Natural killer cell treated with Interleukin-12 subunit alpha and Interleukin-12 subunit beta and Interleukin-15 and Interleukin-18, amount 100 ng/mL, for 72 hours (primary cell): ENCODE measurements around the gene KDM1A. TPM values are rescaled to one million over a fixed set of nuclear protein-coding genes. Genes with fewer than 3 reads are reported as not detected.

Source experiments
- ATAC-seq, 2 donors: fragments of 150-1000 bp; cut with Tn5 transposase in 1 of 2; sonication (Bioruptor Pico), chemical (Tn5 transposase) in 1 of 2; 2 replicates each; pipeline ENCODE4 v1.10.0; 2021
- DNase-seq: peaks from one replicate; pipeline ENCODE4 v3.0.0; 2022; ENCODE audit warnings: low spot score
- H3K27ac Mint-ChIP-seq, 2 donors: 1 replicate in 1 of 2; 2 replicates in 1 of 2; pipeline ENCODE4 v1.8.0; 2022; ENCODE audit warnings: mixed read lengths in 2 of 2, mild to moderate bottlenecking in 1 of 2, moderate library complexity in 1 of 2
- H3K27me3 Mint-ChIP-seq, 2 donors: 1 replicate in 1 of 2; 2 replicates in 1 of 2; pipeline ENCODE4 v1.8.0; 2022; ENCODE audit warnings: mixed read lengths in 2 of 2
- H3K36me3 Mint-ChIP-seq: one replicate; pipeline ENCODE4 v1.8.0; 2022; ENCODE audit warnings: mixed read lengths
- H3K4me1 Mint-ChIP-seq, 2 donors: 1 replicate in 1 of 2; 2 replicates in 1 of 2; pipeline ENCODE4 v1.8.0; 2022; ENCODE audit warnings: low read depth in 2 of 2, mixed read lengths in 2 of 2, mild to moderate bottlenecking in 1 of 2
- H3K4me3 Mint-ChIP-seq: one replicate; pipeline ENCODE4 v1.8.0; 2022; ENCODE audit warnings: mixed read lengths
- H3K9me3 Mint-ChIP-seq: 2 replicates; pipeline ENCODE4 v1.8.0; 2022; ENCODE audit warnings: mixed read lengths
- total RNA-seq, 2 donors: library from RNA; stranded (reverse); gene quantifications; one replicate each; pipeline ENCODE4 v1.2.3, GENCODE V29; 2022

The KDM1A gene
- total RNA-seq, 2 donors from 2014 or later: 48.9 to 69.1 TPM

- peak overlapping the region; percentile 11 for H3K4me3 Mint-ChIP-seq
- no peaks in the 10 kb centered on the region for H3K9me3 Mint-ChIP-seq
- ATAC-seq (no peak), DNase-seq (no peak)
- peak overlapping the region; percentile 0 to 10 for H3K27ac Mint-ChIP-seq
- H3K27me3 Mint-ChIP-seq: no peaks in the 10 kb centered on the region
- peaks cover 18% of the 10 kb centered on the region for H3K36me3 Mint-ChIP-seq
- peaks cover 61 to 80% of the 10 kb centered on the region in 2 donors for H3K4me1 Mint-ChIP-seq
Observed at GRCh38 chr1:23116216-23116836, 97.1 kb downstream of the KDM1A start.

GRCh38 chr1:23116921-23117699, 97.8 kb downstream of the KDM1A start:
- H3K36me3 Mint-ChIP-seq: peaks cover 15% of the 10 kb centered on the region
- no peak for ATAC-seq
- H3K4me3 Mint-ChIP-seq: peak overlapping the region; percentile 38
- peak overlapping the region; percentile 0 to 10 for H3K27ac Mint-ChIP-seq
- H3K27me3 Mint-ChIP-seq: no peaks in the 10 kb centered on the region
- no peaks in the 10 kb centered on the region for H3K9me3 Mint-ChIP-seq
- H3K4me1 Mint-ChIP-seq: peaks cover 56 to 72% of the 10 kb centered on the region in 2 donors
- no peak for DNase-seq

GRCh38 chr1:23118407-23118806, 99.1 kb downstream of the KDM1A start:
- ATAC-seq (no peak), DNase-seq (no peak)
- Mint-ChIP-seq H3K27ac (peak overlapping the region; percentile 86 to 96), H3K9me3 (no peaks in the 10 kb centered on the region), H3K27me3 (no peaks in the 10 kb centered on the region), H3K4me1 (peaks cover 54 to 68% of the 10 kb centered on the region in 2 donors), H3K36me3 (peaks cover 7% of the 10 kb centered on the region), H3K4me3 (peak overlapping the region; percentile 75)

- Mint-ChIP-seq H3K4me1 (peaks cover 55 to 67% of the 10 kb centered on the region in 2 donors), H3K4me3 (peak overlapping the region; percentile 75), H3K9me3 (no peaks in the 10 kb centered on the region), H3K27ac (peak overlapping the region; percentile 86 to 96), H3K27me3 (no peaks in the 10 kb centered on the region), H3K36me3 (peaks cover 7% of the 10 kb centered on the region)
- ATAC-seq (peak; percentile 84 to 91), DNase-seq (peak; percentile 70)
Observed at GRCh38 chr1:23118957-23119792, 99.9 kb downstream of the KDM1A start.

GRCh38 chr1:23120383-23120782, 101.1 kb downstream of the KDM1A start:
- peaks cover 52 to 62% of the 10 kb centered on the region in 2 donors for H3K4me1 Mint-ChIP-seq
- ATAC-seq: no peak

GRCh38 chr1:23122023-23122748, 102.9 kb downstream of the KDM1A start:
- H3K4me3 Mint-ChIP-seq: no peak overlapping the region
- no peak overlapping the region for H3K27ac Mint-ChIP-seq
- peaks cover 52 to 59% of the 10 kb centered on the region in 2 donors for H3K4me1 Mint-ChIP-seq
- ATAC-seq (no peak), DNase-seq (no peak)
- H3K36me3 Mint-ChIP-seq: peaks cover 7% of the 10 kb centered on the region
- no peaks in the 10 kb centered on the region for H3K27me3 Mint-ChIP-seq
- no peaks in the 10 kb centered on the region for H3K9me3 Mint-ChIP-seq

More at GRCh38 chr1:23120383-23120782, 101.1 kb downstream of the KDM1A start:
- no peak for DNase-seq
- no peaks in the 10 kb centered on the region for H3K27me3 Mint-ChIP-seq
- H3K36me3 Mint-ChIP-seq: peaks cover 7% of the 10 kb centered on the region
- H3K9me3 Mint-ChIP-seq: no peaks in the 10 kb centered on the region
- H3K4me3 Mint-ChIP-seq: no peak overlapping the region
- peak overlapping the region; percentile 86 to 96 for H3K27ac Mint-ChIP-seq

GRCh38 chr1:23122796-23123195, 103.5 kb downstream of the KDM1A start:
- Mint-ChIP-seq H3K27me3 (no peaks in the 10 kb centered on the region), H3K27ac (no peak overlapping the region), H3K4me3 (no peak overlapping the region), H3K36me3 (peaks cover 7% of the 10 kb centered on the region), H3K4me1 (peaks cover 52 to 58% of the 10 kb centered on the region in 2 donors), H3K9me3 (no peaks in the 10 kb centered on the region)
- ATAC-seq (no peak), DNase-seq (no peak)

GRCh38 chr1:23123528-23123927, 104.3 kb downstream of the KDM1A start:
- no peak for ATAC-seq
- no peaks in the 10 kb centered on the region for H3K9me3 Mint-ChIP-seq
- no peaks in the 10 kb centered on the region for H3K27me3 Mint-ChIP-seq
- H3K4me3 Mint-ChIP-seq: no peak overlapping the region
- DNase-seq: no peak
- H3K4me1 Mint-ChIP-seq: peaks cover 50 to 56% of the 10 kb centered on the region in 2 donors
- H3K36me3 Mint-ChIP-seq: peaks cover 7% of the 10 kb centered on the region
- H3K27ac Mint-ChIP-seq: peak overlapping the region in 1 of 2 donors; percentile 44

- H3K27ac Mint-ChIP-seq: peak overlapping the region in 1 of 2 donors; percentile 44
- H3K4me1 Mint-ChIP-seq: peaks cover 42 to 48% of the 10 kb centered on the region in 2 donors
- H3K9me3 Mint-ChIP-seq: no peaks in the 10 kb centered on the region
- ATAC-seq: no peak
- H3K27me3 Mint-ChIP-seq: no peaks in the 10 kb centered on the region
- H3K4me3 Mint-ChIP-seq: no peak overlapping the region
- H3K36me3 Mint-ChIP-seq: no peaks in the 10 kb centered on the region
- DNase-seq: no peak
Observed at GRCh38 chr1:23124259-23125026, 105.2 kb downstream of the KDM1A start.

GRCh38 chr1:23125489-23125888, 106.2 kb downstream of the KDM1A start:
- peaks cover 45 to 48% of the 10 kb centered on the region in 2 donors for H3K4me1 Mint-ChIP-seq
- H3K27ac Mint-ChIP-seq: peak overlapping the region in 1 of 2 donors; percentile 44
- DNase-seq (no peak), ATAC-seq (no peak)
- no peaks in the 10 kb centered on the region for H3K9me3 Mint-ChIP-seq
- no peaks in the 10 kb centered on the region for H3K27me3 Mint-ChIP-seq
- no peak overlapping the region for H3K4me3 Mint-ChIP-seq
- H3K36me3 Mint-ChIP-seq: no peaks in the 10 kb centered on the region

GRCh38 chr1:23126200-23126599, 106.9 kb downstream of the KDM1A start:
- Mint-ChIP-seq H3K27me3 (no peaks in the 10 kb centered on the region), H3K27ac (peak overlapping the region in 1 of 2 donors; percentile 53), H3K36me3 (no peaks in the 10 kb centered on the region), H3K4me3 (no peak overlapping the region), H3K4me1 (peaks cover 44 to 47% of the 10 kb centered on the region in 2 donors), H3K9me3 (no peaks in the 10 kb centered on the region)
- DNase-seq: no peak
- ATAC-seq: no peak

- no peaks in the 10 kb centered on the region for H3K36me3 Mint-ChIP-seq
- no peaks in the 10 kb centered on the region for H3K9me3 Mint-ChIP-seq
- no peak for ATAC-seq
- no peak overlapping the region for H3K4me3 Mint-ChIP-seq
- H3K27me3 Mint-ChIP-seq: no peaks in the 10 kb centered on the region
- DNase-seq: no peak
- H3K27ac Mint-ChIP-seq: peak overlapping the region in 1 of 2 donors; percentile 53
- H3K4me1 Mint-ChIP-seq: peaks cover 44 to 49% of the 10 kb centered on the region in 2 donors
Observed at GRCh38 chr1:23126801-23127200, 107.5 kb downstream of the KDM1A start.
